NCI-H2107 treated with DMSO at 0.1 percent for 48 hours (cell line): ENCODE data around the gene ZNF831.

ENCODE experiments used
- DNase-seq: peaks from one replicate; lab custom pipeline; 2025; ENCODE audit not compliant: unreplicated experiment; lab: John Stamatoyannopoulos, UW

The ZNF831 gene

DNA sequence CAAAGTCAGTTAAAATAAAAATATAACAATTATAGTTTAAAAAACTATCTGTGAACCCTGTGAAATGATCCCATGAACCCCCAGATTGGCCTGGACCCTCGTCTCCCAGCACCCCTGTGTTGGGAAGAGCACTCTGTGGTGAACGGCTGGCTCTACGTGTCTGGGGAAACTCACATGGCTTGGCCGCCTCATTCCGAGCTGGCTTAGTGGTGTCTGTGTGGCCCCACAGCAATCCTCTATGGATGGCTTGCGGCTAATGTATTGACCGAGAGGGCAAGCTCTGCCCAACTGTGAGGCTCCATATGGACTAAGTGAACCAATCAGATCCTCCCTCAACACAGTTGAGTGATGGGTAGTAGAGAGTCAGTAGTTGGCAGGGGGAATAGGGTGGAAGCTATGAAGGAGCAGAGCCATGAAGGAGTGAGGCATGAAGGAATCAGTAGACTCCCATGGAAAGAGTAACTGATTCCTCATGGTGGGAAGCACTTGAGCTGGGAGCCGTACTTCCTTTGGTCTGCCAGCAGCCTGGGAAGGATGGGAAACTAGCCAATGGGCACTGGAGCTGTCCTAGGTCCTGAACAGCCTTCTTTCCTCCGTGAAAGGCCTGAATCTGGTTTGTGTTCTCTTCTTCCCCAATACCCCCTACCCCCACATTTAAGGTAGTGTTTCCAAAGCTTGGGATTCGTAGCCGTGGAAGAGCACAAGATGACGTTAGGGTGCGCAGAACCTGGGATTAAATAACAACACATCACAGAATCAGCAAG lies 21.6 kb upstream of the ZNF831 start:
- DNase-seq, result no peak

DNA sequence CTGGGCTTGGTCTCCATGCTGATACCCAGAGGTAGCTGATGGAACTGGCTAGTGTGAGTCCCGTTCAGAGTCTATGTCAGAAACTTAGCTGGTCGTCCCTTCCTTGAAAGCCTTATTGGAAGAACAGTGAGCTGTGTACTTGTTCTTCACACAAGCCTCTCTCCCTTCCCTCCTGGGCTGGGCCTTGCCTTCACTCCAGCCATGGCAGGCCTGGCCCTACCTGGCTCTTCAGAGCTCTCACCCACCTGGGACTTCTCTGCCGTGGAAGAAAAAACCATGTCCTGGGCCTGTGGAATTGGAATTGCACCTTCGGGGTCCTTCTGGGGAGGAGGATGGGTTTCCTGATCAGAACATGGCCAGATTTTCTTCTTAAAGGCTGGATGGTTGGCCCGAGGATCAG lies 20.3 kb upstream of the ZNF831 start:
- DNase-seq, result no peak

DNA sequence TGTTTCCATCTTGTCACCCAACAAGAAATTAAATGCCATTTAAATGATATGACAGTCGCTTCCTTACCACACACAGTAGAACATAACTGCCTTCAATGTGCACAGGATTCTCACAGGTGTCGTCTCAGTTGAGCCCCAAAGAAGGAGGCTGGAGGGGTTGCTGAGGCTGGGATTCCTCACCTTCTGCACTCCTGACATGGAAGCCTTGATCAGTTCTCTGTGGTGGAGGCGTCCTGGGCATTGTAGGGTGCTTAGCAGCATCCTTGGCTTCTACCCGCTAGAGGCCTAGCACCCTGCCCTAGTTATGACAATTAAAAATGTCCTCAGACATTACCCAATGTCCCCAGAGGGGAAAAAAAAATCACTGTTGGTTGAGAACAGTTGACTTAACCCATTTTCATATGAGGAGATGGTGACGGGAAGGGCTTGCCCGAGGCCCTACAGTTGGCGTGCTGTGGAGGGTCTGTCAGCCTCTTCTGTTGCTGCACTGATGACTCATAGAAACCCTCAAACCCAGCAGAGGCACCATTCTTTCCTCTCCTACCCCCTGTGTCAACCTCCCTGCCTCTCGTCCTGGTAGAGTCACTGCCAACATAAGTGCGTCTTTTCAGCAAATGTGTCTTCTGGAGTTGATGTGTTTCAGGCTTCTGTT lies 19.3 kb upstream of the ZNF831 start:
- no peak for DNase-seq

DNA sequence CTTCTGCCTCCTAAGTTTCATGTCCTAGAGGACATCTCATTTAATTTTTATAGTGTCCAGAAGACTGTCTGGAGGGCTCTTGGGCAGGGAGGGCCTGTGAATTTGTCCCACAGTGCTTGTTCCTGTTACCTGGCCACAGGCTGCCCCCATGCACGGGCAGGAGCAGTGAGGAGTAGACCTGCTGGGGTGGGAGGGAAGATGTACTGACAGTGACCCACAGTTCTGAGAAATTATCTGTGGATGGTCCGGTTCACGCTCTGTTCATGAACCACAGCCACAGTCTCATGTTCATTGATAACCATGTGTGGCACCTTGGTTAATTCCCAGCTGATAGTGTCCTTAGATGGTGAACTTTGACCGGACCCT lies 18.8 kb upstream of the ZNF831 start:
- DNase-seq, result no peak

DNA sequence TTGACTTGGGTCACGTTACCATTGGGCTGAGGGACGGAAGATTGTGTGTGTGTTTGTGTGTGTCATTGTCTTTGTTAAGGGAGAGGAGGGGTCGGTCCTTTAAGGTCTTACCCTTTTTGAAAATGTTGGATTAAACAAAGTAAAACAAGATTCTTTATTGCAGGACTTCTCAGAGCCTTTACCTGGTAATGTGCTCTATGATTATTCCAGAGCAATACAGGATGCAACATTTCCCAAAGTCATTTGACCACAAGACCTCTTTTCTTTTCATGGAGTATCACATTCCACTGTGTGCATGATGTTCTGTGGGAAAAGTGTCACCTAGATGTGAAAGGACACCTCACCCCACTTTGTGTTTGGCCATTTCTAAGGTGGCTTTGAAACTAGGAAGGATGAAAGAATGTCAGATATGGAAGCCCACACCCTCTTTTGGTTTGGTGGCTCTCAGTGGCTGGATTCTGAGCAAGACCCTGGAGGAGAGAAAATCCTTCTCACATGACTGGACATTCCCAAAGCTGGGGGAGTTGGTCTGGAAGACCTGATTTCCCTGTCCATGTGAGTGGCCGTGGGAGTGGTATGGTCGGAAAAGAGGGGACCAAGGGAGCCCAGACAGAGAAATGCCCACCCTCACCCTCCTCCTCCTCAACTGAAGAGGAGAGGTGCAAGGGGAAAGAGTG lies 18.2 kb upstream of the ZNF831 start:
- DNase-seq, result no peak

DNA sequence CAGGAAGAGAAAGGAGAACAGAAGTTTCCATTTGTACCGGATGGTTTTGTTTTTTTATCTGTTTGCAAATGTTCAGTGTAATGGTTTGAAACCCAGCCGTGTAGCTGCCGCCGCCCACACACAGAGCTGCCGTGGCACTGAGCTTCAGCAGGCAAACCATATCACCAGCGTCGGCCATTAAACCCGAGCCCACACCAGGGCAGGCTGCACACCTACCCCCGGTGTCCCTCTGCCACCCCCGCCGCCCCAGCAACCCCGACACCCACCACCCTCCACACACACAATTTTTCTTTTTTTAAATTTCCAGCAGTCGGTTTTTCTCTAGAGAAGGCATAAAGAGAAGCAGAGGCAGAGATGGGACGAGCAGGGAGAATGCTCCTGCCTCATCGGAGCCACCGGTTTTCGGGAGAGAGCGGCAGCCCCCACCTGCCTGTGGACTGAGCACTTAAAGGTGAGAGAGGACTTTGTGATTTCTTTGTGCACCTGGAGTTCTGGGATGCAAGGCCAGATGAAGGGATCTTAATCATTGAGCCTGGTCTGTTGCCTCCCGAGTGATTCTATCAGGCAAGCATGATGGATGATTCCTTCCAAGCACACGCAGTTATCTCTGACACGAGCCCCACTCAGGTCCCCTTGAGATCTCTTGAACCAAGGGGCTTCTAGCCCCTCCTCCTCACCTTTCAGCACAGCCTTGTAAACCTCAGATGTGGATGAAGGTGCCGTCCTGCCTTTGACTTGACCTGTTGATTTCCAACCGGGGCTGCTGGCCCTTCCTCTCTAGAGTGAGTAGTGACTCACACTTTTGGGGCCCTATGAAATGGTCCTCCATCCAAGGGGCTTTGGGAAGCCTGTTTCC lies 17.5 kb upstream of the ZNF831 start:
- no peak for DNase-seq

DNA sequence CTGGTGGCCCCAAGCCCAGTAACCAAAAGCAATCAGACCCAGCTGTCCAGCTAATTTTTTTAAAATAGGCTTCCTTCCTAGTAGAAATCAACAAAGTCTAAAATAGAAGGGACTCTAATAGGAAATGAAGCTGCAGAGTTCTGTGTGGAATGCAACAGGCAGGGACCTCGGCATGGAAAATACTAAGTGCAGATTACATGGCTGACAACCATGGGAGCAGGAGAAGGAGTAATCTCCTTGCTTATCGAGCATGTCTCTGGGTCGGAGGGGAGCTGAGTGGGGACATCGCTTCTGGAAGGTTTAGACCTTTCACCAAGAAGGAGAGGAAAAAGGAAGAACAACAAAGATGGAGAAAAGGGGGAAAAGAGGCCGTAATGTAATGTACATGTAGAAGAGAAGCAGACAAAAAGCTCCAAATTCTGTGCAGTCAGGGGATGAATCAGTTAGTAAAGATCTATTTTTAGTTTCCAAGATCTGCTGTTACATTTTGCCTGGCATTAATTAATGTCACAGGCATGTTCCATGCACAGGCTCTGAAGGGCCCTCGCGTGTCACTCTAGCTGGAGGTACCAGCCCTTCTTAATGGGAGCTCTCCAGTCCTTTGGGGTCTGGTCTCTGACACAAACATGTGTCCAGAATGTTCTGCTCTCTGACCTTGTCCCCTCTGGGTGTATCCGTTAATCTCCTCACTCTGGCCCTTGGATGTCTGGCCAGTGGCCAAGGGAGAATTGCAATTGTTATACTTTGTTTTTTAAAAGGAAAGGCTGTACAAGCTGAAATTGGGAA lies 16.6 kb upstream of the ZNF831 start:
- DNase-seq, result no peak

DNA sequence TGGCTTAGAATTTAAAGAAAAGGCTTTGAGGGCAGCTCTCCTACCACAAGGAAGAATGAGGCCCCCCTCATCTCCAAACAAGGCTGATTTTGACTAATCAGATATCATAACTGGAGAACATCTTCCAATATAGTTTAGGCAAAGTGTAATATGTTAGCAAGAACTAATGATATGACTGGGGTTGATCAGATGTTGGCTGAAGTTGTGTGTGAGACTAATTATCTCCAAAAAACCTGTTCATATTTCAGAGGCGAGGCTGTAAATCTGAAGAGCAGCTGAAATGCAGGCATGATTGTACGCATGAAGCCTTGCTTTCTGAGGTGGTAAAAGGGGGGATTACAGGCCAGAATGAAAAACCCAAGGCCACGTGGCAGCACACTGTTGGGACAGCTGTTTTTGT lies 16.0 kb upstream of the ZNF831 start:
- DNase-seq, result no peak

DNA sequence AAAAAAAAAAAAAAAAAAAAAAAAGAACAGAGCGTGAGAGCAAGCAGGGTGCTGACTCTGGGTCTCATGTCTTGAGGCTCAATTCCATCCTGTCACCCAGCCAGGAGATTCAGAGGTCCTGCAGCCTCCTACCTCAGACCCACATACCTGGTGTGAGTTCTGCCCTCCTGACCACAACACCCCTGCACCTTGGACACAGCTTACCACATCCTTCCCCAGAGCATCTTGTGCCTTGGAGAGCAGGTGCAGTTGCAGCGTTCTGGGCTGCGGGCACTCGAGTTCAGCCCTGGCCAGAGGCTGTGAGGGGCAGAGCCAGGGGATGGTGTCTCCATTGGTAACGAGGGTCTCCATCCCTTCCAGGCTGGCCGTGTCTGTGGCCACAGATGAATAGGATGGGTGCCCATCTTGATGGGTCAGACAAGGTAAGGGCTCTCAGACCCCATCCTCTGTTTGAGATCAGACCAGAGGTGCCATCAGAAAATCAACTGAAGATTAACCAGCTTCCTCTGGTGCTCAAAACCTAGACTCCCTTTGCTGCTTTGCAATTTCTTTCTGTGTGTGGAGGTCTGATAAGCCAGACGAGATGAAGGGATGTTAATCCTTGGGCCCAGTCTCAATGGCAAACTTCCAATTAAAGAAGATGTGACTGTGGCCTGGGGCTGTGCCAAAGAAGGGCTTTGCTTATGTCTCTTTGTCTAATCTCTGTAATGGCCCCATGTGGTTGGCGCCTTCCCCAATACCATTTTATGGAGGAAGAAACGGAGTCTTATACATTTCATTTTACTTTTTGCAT lies 14.7 kb upstream of the ZNF831 start:
- no peak for DNase-seq

DNA sequence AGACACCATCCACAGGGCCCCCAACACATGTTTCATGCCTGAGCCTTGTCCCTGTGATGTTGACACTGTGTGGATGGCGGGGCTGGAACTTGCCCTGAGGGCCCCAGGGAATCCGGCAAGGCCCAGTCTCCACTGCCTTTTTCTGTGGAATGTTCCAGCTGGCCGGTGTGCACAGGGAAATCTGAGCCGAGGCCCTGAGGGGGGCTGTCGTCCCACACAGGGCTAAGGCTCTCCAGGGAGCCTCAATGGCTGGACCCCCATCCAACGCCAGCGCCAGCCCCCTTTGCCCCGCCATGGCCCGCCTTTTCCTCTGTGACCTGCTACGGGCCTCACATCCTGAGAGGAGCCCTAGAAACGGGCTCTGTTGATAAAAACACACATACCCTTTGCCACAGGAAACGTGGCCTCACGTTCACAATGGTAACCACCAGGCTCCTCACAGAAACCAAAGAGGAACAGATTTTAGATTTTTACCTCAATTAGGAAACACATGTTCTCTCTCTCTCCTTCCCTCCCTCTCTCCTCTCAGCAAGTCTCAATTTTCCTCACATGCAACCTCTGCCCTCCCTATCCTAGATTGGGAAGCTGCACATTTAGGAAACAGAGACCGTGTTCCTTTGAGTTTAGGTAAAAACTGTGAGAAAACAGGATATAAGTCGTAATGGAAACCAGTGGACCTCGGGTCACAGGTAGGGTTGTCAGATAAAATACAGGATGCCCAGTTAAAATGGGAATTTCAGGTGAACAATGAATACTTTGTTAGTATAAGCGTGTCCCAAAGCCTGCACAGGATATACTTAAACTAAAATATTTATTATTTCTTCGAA lies 13.7 kb upstream of the ZNF831 start:
- no peak for DNase-seq

DNA sequence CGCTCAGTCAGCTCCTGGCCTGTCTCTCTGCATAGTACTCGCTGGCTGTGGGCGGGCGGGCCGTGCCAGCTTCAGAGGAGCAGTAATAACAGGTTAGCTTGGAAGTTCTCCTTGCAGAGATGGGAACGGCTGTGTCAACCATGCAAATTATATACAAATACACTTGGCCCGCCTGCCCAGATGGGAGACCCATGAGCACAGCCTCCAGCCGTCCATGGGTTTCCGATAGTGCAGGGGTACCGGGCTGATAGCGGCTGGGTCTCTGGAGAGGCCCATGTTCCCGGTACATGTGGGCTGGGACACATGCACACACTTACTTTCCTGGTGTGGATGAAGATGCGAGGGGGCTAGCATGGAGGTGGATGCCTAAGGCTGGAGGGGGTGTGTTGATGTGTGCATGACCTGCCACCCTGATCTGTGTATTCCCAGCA lies 12.8 kb upstream of the ZNF831 start:
- no peak for DNase-seq

DNA sequence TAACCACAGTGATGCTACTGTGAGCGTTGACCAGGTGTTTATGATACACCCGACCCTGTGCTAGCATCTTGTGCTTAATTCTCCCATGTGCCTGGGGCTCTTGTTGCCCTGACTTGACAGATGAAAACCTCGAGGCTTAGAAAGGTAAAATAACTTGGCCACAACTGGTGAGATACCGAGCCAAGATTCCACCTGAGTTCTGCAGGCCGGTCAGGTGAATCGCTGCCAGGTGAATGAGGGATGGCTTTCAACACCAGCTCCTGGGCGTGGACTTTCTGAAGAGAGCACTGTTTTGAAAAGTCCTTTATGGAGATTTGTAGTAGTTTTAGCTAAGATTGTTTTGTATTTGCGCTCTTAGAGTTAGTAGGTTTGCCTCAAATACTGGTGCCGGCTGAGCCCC lies 12.2 kb upstream of the ZNF831 start:
- no peak for DNase-seq

DNA sequence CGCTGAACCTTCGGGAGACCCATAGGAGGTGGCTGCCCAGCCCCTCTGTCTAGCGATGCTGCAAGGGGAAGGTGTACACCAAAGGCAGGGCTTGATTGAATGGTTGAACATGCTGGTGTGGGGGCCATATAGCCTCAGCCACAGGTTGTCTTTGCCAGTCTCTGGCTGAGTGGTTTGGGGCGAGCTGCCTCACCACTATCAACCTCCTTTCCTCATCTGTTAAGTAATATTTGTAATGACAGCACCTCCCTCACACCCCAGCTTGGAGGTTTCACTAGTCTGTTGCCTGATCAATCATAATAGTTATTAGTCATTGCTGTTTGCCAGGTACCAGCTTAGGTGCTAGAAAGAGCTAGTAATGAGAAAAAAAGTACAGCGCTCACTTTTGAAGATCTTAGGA lies 11.8 kb upstream of the ZNF831 start:
- DNase-seq, result no peak

DNA sequence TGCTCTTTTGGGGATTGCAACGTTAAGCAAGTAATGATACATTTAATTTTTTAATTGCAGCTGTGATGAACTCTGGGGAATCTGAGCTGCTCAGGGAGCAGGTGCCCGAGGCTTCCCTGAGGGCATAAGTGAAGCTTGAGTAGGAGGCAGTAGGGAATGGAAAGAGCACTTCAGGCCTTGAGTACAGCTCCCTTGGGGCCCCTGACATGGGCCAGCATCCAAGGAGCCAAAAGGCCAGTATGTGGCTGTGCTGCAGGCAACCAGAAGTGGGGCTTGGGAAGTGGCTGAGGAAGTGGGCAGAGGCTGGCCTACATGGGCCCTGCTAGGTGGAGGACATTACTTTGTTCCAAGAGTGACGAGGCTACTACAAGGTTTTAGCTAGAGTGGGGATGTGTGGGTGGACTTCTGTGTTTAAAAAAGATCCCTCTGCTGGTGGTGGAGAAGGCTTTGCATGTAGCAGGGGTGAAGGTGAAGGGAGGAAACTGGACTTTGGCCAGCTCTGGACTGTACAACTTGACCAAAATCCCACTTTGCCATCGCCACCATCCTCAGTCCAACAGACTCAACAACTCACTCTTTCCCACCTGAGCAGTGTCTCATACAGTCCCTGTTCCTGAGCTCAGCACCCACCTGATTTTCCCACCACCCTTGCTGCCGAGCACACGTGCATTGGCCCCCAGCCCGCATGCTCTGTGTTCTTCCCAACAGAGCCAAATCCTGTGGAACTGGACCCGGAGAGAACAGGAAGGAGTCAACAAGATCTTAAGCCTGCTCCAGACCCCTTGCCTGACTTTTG lies 10.9 kb upstream of the ZNF831 start:
- peak; percentile 28 for DNase-seq

DNA sequence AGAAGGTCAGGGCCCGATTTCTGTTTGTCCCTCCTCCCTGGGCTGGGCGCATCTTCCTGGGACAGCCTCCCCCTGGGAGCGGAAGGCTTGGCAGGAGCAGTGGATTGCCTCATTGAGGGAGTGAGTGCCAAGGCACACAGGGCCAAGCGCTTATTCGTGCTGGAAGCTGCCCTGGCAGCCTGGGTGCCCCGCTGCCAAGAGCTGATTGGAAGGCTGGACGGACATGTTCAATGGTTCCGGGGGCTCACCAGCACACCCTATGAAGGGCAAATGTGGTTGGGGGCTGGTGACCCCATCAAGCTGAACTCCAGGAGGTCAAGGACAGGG lies 10.3 kb upstream of the ZNF831 start:
- DNase-seq, result no peak

DNA sequence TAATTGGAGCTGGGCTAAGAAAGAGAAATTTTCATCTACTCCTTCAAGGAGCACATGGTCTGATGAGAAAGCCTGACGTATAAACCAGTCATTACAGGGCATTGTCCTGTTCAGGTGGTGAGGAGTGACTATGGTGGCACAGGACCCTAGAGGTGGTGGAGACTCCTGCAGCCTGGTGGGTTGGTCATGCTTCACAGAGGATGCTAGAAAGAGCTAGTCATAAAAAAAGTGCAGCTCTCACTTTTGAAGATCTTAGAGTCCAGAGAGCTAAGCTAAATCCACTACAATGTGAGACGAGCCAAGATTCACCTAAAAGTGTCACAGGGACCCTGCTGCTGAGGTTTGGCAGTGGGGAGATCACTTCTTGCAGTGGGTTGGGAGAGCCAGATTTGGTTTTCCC lies 9.8 kb upstream of the ZNF831 start:
- DNase-seq, result no peak

DNA sequence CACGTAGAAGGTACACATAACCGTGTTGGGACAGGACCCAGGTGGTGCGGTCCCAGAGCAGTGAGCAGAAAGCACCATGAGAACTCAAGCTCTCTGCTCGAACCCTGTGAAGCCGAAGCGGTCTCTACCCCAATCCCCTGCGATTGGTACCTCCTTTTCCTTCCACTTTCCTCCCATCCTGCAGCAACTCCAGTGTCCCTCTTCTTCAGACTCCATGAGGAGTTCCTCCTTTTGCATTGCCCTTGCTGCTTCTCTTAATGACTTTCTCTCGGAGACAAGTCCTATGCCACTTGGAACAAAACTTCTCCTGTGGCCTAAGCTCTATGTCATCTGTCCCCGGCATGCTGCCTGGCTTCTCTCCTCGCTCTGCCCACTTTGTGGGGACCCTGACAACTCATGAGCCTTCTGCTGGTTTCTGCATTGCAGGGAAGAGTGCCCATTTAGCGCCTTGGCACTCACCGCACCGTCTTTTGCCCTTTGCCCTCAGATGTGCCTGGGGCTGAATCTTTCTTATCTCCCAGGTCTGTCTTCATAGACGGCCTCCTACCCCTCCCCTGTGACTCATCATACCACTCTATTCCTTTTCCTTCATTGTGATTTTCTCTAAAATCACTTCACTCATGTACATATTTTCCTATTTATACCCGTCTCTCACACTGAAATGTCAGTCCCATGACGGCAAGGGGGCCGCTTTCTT lies 9.2 kb upstream of the ZNF831 start:
- DNase-seq, result no peak

DNA sequence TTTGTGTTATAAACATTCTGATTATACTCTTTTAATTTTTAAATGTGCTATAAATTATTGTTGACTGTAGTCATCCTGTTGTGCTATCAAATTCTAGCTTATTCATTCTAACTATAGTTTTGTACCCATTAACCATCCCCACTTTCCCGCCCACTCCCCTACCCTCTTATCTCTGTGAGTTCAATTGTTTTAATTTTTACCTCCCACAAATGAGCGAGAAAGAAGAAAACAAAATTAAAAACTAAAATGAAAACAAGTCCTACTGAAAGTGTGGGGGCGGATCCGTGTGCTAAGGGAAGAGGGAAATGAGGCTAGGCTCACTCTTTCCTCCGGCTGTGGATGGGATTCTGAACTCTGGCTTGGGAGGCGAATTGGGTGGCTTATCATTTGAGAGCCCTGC lies 6.6 kb upstream of the ZNF831 start:
- no peak for DNase-seq
